Measurements from ENCODE around the gene GNB2. TPM values are rescaled to one million over a fixed set of nuclear protein-coding genes. Genes with fewer than 3 reads are reported as not detected.

GNB2 gene
- polyA plus RNA-seq, 1 donor (not counting 4 experiments of a cell fraction or from before 2014, with no cell fraction given) = 87.2 TPM

- no peak overlapping the region for H3K4me3 ChIP-seq (ENCODE audit: control insufficient read depth in 2 of 3, extremely low read depth in 1 of 3, insufficient read depth in 2 of 3, low read depth in 1 of 3, low read length in 3 of 3)
- H3K9ac ChIP-seq (ENCODE audit: control insufficient read depth, extremely low read depth, insufficient read depth, low read length) = no peak overlapping the region
- dilution Hi-C loops (cut with MboI; ENCODE audit: extremely low pct_ligation_motif_present, low sequenced_read_pairs) = no loop called here
- TF ChIP-seq EZH2 (IDR thresholded peaks at IDR 0.05; ENCODE audit: low read length) (no peak), CTCF (optimal IDR thresholded peaks at IDR 0.05 in 1 of 3, IDR thresholded peaks at IDR 0.05 in 1 of 3, conservative IDR thresholded peaks at IDR 0.05 in 1 of 3; ENCODE audit: extremely low read depth in 1 of 3, insufficient read depth in 2 of 3, low read length in 3 of 3) (no peak)
- H2AFZ ChIP-seq (ENCODE audit: control insufficient read depth, low read length) = no peak overlapping the region
- H3K9me3 ChIP-seq (ENCODE audit: control insufficient read depth, low read depth, low read length) = no peaks in the 10 kb centered on the region
- H3K27me3 ChIP-seq (ENCODE audit: control insufficient read depth, extremely low read depth, insufficient read depth, low read length) = no peaks in the 10 kb centered on the region
- no peak for FAIRE-seq
- peaks cover 8% of the 10 kb centered on the region for H4K20me1 ChIP-seq (ENCODE audit: control insufficient read depth, extremely low read depth, insufficient read depth, low read length)
- no peak overlapping the region for H3K27ac ChIP-seq (ENCODE audit: control insufficient read depth, insufficient read depth, low read length)
- peaks cover 27% of the 10 kb centered on the region for H3K79me2 ChIP-seq (ENCODE audit: control insufficient read depth, insufficient read depth, low read length)
- DNase-seq (ENCODE audit: low read depth, low spot score) = no peak
- H3K9me1 ChIP-seq (ENCODE audit: control insufficient read depth, extremely low read depth, insufficient read depth, low read length) = no peaks in the 10 kb centered on the region
- no peak overlapping the region for H3K4me2 ChIP-seq (ENCODE audit: control insufficient read depth, extremely low read depth, insufficient read depth, low read depth, low read length)
- H3K36me3 ChIP-seq (ENCODE audit: control insufficient read depth in 2 of 2, extremely low read depth in 1 of 2, insufficient read depth in 2 of 2, low read length in 2 of 2) = peaks cover 14 to 25% of the 10 kb centered on the region in 2 experiments
- no peaks in the 10 kb centered on the region for H3K4me1 ChIP-seq (ENCODE audit: control insufficient read depth, extremely low read depth, insufficient read depth, low read length)
These were observed 12.8 kb downstream of the GNB2 start for GRCh38 chr7:100686201-100686821.

- peaks cover 14 to 22% of the 10 kb centered on the region in 2 experiments for H3K36me3 ChIP-seq (ENCODE audit: control insufficient read depth in 2 of 2, extremely low read depth in 1 of 2, insufficient read depth in 2 of 2, low read length in 2 of 2)
- dilution Hi-C loops (cut with MboI; ENCODE audit: extremely low pct_ligation_motif_present, low sequenced_read_pairs) = no loop called here
- H3K9ac ChIP-seq (ENCODE audit: control insufficient read depth, extremely low read depth, insufficient read depth, low read length) = no peak overlapping the region
- no peak for FAIRE-seq
- no peak overlapping the region for H3K4me2 ChIP-seq (ENCODE audit: control insufficient read depth, extremely low read depth, insufficient read depth, low read depth, low read length)
- H3K4me3 ChIP-seq (ENCODE audit: control insufficient read depth in 2 of 3, extremely low read depth in 1 of 3, insufficient read depth in 2 of 3, low read depth in 1 of 3, low read length in 3 of 3) = no peak overlapping the region
- H3K27ac ChIP-seq (ENCODE audit: control insufficient read depth, insufficient read depth, low read length) = no peak overlapping the region
- peaks cover 2% of the 10 kb centered on the region for H3K4me1 ChIP-seq (ENCODE audit: control insufficient read depth, extremely low read depth, insufficient read depth, low read length)
- no peaks in the 10 kb centered on the region for H3K9me3 ChIP-seq (ENCODE audit: control insufficient read depth, low read depth, low read length)
- H3K27me3 ChIP-seq (ENCODE audit: control insufficient read depth, extremely low read depth, insufficient read depth, low read length) = no peaks in the 10 kb centered on the region
- TF ChIP-seq EZH2 (IDR thresholded peaks at IDR 0.05; ENCODE audit: low read length) = no peak
- no peak for TF ChIP-seq CTCF (optimal IDR thresholded peaks at IDR 0.05 in 1 of 3, IDR thresholded peaks at IDR 0.05 in 1 of 3, conservative IDR thresholded peaks at IDR 0.05 in 1 of 3; ENCODE audit: extremely low read depth in 1 of 3, insufficient read depth in 2 of 3, low read length in 3 of 3)
- H3K9me1 ChIP-seq (ENCODE audit: control insufficient read depth, extremely low read depth, insufficient read depth, low read length) = no peaks in the 10 kb centered on the region
- no peak for DNase-seq (ENCODE audit: low read depth, low spot score)
- H3K79me2 ChIP-seq (ENCODE audit: control insufficient read depth, insufficient read depth, low read length) = peaks cover 32% of the 10 kb centered on the region
- H4K20me1 ChIP-seq (ENCODE audit: control insufficient read depth, extremely low read depth, insufficient read depth, low read length) = peaks cover 13% of the 10 kb centered on the region
- H2AFZ ChIP-seq (ENCODE audit: control insufficient read depth, low read length) = no peak overlapping the region
These were observed 13.3 kb downstream of the GNB2 start for GRCh38 chr7:100686822-100687211.
